Uterus (tissue), 2 donors: ENCODE results near the gene PAPPA2.

Experiments
- CTCF ChIP-seq, 4 experiments: fragments of 200-600 bp in 2 of 4; fragments of 450-650 bp in 2 of 4; sonication (generic) in 2 of 4; IDR thresholded peaks; one replicate each; pipeline ENCODE4 v1.5.1; 2016 to 2019; ENCODE audit warnings: antibody characterized with exemption in 4 of 4, mild to moderate bottlenecking in 2 of 4, moderate library complexity in 1 of 4
- POLR2A ChIP-seq, 2 donors: fragments of 450-650 bp; IDR thresholded peaks; one replicate each; pipeline ENCODE4 v1.6.1; 2016; ENCODE audit warnings: antibody characterized with exemption in 2 of 2, mild to moderate bottlenecking in 1 of 2, moderate library complexity in 1 of 2

GRCh38 chr1:176694713-176695112 lies 231.7 kb downstream of the PAPPA2 start:
- TF ChIP-seq CTCF (IDR thresholded peaks at IDR 0.05) (no peak), POLR2A (IDR thresholded peaks at IDR 0.05) (no peak)
